ENCODE measurements around the gene RELCH.

DNA sequence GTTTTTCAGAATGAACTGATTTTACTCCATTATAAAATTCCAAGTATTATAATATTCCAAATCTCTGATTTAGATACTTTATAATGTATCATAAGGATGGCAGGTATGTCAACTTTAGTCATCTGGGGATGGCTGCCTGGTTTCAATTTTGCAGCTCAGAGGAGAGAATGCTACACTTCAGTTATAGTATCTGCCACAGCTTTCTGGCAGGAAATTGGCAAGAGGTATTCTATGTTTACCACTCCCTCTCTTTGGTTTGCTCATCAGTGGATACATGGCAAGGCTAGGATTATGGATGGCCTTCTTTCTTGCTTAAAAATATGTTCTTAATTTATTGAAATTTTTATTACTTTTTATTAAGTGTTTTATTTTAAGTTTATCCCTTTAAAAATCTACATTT lies 71.0 kb downstream of the RELCH start:
- TF ChIP-seq, protein P1, sequence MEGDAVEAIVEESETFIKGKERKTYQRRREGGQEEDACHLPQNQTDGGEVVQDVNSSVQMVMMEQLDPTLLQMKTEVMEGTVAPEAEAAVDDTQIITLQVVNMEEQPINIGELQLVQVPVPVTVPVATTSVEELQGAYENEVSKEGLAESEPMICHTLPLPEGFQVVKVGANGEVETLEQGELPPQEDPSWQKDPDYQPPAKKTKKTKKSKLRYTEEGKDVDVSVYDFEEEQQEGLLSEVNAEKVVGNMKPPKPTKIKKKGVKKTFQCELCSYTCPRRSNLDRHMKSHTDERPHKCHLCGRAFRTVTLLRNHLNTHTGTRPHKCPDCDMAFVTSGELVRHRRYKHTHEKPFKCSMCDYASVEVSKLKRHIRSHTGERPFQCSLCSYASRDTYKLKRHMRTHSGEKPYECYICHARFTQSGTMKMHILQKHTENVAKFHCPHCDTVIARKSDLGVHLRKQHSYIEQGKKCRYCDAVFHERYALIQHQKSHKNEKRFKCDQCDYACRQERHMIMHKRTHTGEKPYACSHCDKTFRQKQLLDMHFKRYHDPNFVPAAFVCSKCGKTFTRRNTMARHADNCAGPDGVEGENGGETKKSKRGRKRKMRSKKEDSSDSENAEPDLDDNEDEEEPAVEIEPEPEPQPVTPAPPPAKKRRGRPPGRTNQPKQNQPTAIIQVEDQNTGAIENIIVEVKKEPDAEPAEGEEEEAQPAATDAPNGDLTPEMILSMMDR (IDR thresholded peaks at IDR 0.05; ENCODE audit: low read length) = no peak
- TF ChIP-seq EZH2 (optimal IDR thresholded peaks at IDR 0.05; ENCODE audit: low read depth, low read length) = no peak
- TF ChIP-seq EZH2phosphoT487 (IDR thresholded peaks at IDR 0.05; ENCODE audit: low read length) = no peak
